BJ (cell line): ENCODE measurements around the gene UACA. TPM values are rescaled to one million over a fixed set of nuclear protein-coding genes. Genes with fewer than 3 reads are reported as not detected.

Source experiments
- CTCF ChIA-PET: fragments of 350-600 bp; formaldehyde crosslinking; extraction: SDS; loops from one replicate; lab custom pipeline; 2021; ENCODE audit warnings: antibody characterized with exemption, inconsistent platforms; lab: Yijun Ruan, JAX
- POLR2A ChIA-PET: fragments of 300-600 bp; sonication (Branson Sonifier 250); formaldehyde crosslinking; extraction: SDS; loops from one replicate; lab custom pipeline; 2021; ENCODE audit warnings: antibody characterized with exemption; lab: Charles Lee
- DNase-seq: peaks from one replicate; pipeline ENCODE4 v3.0.0-alpha.2; 2011; ENCODE audit warnings: low read depth
- H3K27me3 ChIP-seq: 2 replicates; pipeline ENCODE4 v1.6.0; 2011; ENCODE audit warnings: low read length; ENCODE audit not compliant: control insufficient read depth, insufficient read depth
- H3K36me3 ChIP-seq: 2 replicates; pipeline ENCODE4 v1.5.1; 2011; ENCODE audit warnings: low read length; ENCODE audit not compliant: control insufficient read depth, insufficient read depth
- H3K4me3 ChIP-seq: 2 replicates; pipeline ENCODE4 v1.5.1; 2011; ENCODE audit warnings: low read depth, mild to moderate bottlenecking, control low read depth, low read length
- CTCF ChIP-seq: IDR thresholded peaks from 2 replicates; pipeline ENCODE4 v1.5.1; 2011; ENCODE audit warnings: low read depth, mild to moderate bottlenecking, control low read depth, inconsistent platforms, low read length, moderate library complexity; ENCODE audit not compliant: insufficient read depth
- polyA plus RNA-seq: library from polyadenylated mRNA; depleted of rRNA; stranded (reverse); fragments of >200 nt; gene quantifications from 2 replicates; pipeline ENCODE4 v1.2.3, GENCODE V29; 2011

UACA gene
- polyA plus RNA-seq, 1 experiment: 143 TPM

- POLR2A ChIA-PET: no interaction called here
- H3K36me3 ChIP-seq: peaks cover 1% of the 10 kb centered on the region
- CTCF ChIA-PET: no interaction called here
Measured at GRCh38 chr15:70628549-70628896, 134.8 kb downstream of the UACA start.

GRCh38 chr15:70627734-70628548 is 135.4 kb downstream of the UACA start:
- peak; percentile 30 for DNase-seq
- Histone ChIP-seq H3K36me3 (peaks cover 1% of the 10 kb centered on the region), H3K4me3 (no peak overlapping the region), H3K27me3 (no peaks in the 10 kb centered on the region)
- no peak for TF ChIP-seq CTCF
- CTCF ChIA-PET: interaction anchor here (0.5 to 1.2 kb wide), 4 partner anchors 12 to 59 kb away, joined by 3 to 4 read pairs (median 3); no protein-coding TSS in a partner anchor
- POLR2A ChIA-PET: no interaction called here

More at GRCh38 chr15:70628549-70628896, 134.8 kb downstream of the UACA start:
- no peaks in the 10 kb centered on the region for H3K27me3 ChIP-seq
- no peak for TF ChIP-seq CTCF
- DNase-seq: no peak
- H3K4me3 ChIP-seq: no peak overlapping the region

- ChIA-PET CTCF (interaction anchor here (0.5 to 1.2 kb wide), 3 partner anchors 11 to 58 kb away, joined by 3 to 4 read pairs (median 3); no protein-coding TSS in a partner anchor), POLR2A (no interaction called here)
- TF ChIP-seq CTCF: no peak
- Histone ChIP-seq H3K27me3 (no peaks in the 10 kb centered on the region), H3K4me3 (no peak overlapping the region), H3K36me3 (peaks cover 1% of the 10 kb centered on the region)
- no peak for DNase-seq
Measured at GRCh38 chr15:70627322-70627721, 136.0 kb downstream of the UACA start.

GRCh38 chr15:70625438-70625837 is 137.9 kb downstream of the UACA start:
- POLR2A ChIA-PET: no interaction called here
- TF ChIP-seq CTCF: no peak
- Histone ChIP-seq H3K36me3 (peaks cover 1% of the 10 kb centered on the region; the same call in 1 of the 2 replicates), H3K4me3 (no peak overlapping the region), H3K27me3 (no peaks in the 10 kb centered on the region)
- CTCF ChIA-PET: no interaction called here
- no peak for DNase-seq

GRCh38 chr15:70625011-70625410 is 138.3 kb downstream of the UACA start:
- POLR2A ChIA-PET: no interaction called here
- CTCF ChIA-PET: no interaction called here
- DNase-seq: no peak
- Histone ChIP-seq H3K36me3 (peaks cover 1% of the 10 kb centered on the region; the same call in 1 of the 2 replicates), H3K4me3 (no peak overlapping the region), H3K27me3 (no peaks in the 10 kb centered on the region)
- TF ChIP-seq CTCF: no peak
